H1 (cell line): ENCODE data around the gene PSMB11. TPM values are rescaled to one million over a fixed set of nuclear protein-coding genes. Genes with fewer than 3 reads are reported as not detected.
A peak's percentile ranks its signal among the peaks of the same experiment; 100 is the strongest.

Source experiments
- BCL11A ChIP-seq, 2 experiments: IDR thresholded peaks; one replicate each; pipeline ENCODE4 v1.6.1; 2011; ENCODE audit warnings: low read depth in 2 of 2, low read length in 2 of 2, mild to moderate bottlenecking in 2 of 2
- CREB1 ChIP-seq: IDR thresholded peaks from 2 replicates; pipeline ENCODE4 v1.6.1; 2012; ENCODE audit warnings: inconsistent platforms
- CTCF ChIP-seq, 3 experiments: IDR thresholded peaks; 1 replicate in 2 of 3; 2 replicates in 1 of 3; pipeline versions ENCODE4 v1.5.1 to v1.6.1; 2011; ENCODE audit warnings: low read length in 3 of 3, mild to moderate bottlenecking in 3 of 3, inconsistent platforms in 2 of 3, low read depth in 1 of 3, moderate library complexity in 1 of 3; ENCODE audit not compliant: insufficient read depth in 1 of 3; ENCODE audit errors: control extremely low read depth in 1 of 3
- RAD21 ChIP-seq, 2 experiments: IDR thresholded peaks in 1 of 2; conservative IDR thresholded peaks in 1 of 2; 2 replicates each; pipeline ENCODE4 v1.6.1; 2011; ENCODE audit warnings: low read depth in 2 of 2, low read length in 2 of 2, improper control_type of control experiment in 1 of 2, inconsistent platforms in 1 of 2, mild to moderate bottlenecking in 1 of 2, moderate library complexity in 1 of 2
- RNF2 ChIP-seq: fragments of 200-900, 300-1000 bp; sonication (generic); IDR thresholded peaks from 2 replicates; pipeline ENCODE4 v1.7.1; 2016; ENCODE audit warnings: borderline replicate concordance, low read depth, mild to moderate bottlenecking, antibody characterized with exemption, low read length; ENCODE audit not compliant: poor library complexity, severe bottlenecking; ENCODE audit errors: missing control alignments
- SAP30 ChIP-seq: fragments of 300-600 bp; sonication (generic); IDR thresholded peaks from 2 replicates; pipeline ENCODE4 v1.7.1; 2012; ENCODE audit warnings: low read length, moderate library complexity, mild to moderate bottlenecking, inconsistent platforms; ENCODE audit not compliant: insufficient read depth, insufficient replicate concordance
- polyA plus RNA-seq, 7 experiments: library from polyadenylated mRNA; depleted of rRNA in 3 of 7; stranded (reverse) in 5 of 7; unstranded in 2 of 7; fragments of >200 nt in 5 of 7; fragments of 200-250 nt in 2 of 7; gene quantifications; 1 replicate in 5 of 7; 2 replicates in 1 of 7; 4 replicates in 1 of 7; pipeline versions ENCODE4 v1.2.1 to v1.2.3, GENCODE V29; 2011 to 2013; ENCODE audit warnings: missing spikeins in 2 of 7, mixed read lengths in 2 of 7
- total RNA-seq: library from RNA; stranded (reverse); fragmentation: NEBNext Ultra II Directional; extraction: Animal tissue kit (Norgen Biotek cat#: 25700); gene quantifications from 2 replicates; pipeline ENCODE4 v1.2.1, GENCODE V29; 2021

Gene PSMB11
- total and polyA plus RNA-seq, 2 of the 8 experiments (the other 6 are each of a cell fraction or from before 2014, with no cell fraction given) = not detected

GRCh38 chr14:23056145-23056955 lies 14.3 kb downstream of the PSMB11 start (continued):
- peak; percentile 69 to 82 (median 77) for TF ChIP-seq CTCF (IDR thresholded peaks at IDR 0.05; ENCODE audit: control extremely low read depth in 1 of 3, insufficient read depth in 1 of 3, low read depth in 1 of 3, low read length in 3 of 3)
- peak; percentile 32 to 47; a peak in 3 of 4 replicates for TF ChIP-seq RAD21 (IDR thresholded peaks at IDR 0.05 in 1 of 2, conservative IDR thresholded peaks at IDR 0.05 in 1 of 2; ENCODE audit: low read depth in 2 of 2, low read length in 2 of 2)
- TF ChIP-seq RNF2 = peak; percentile 27
- 0 out of 2 replicates have a peak, but pooled peaks have one; percentile 27 for TF ChIP-seq CREB1
- no peak for TF ChIP-seq BCL11A (IDR thresholded peaks at IDR 0.05; ENCODE audit: low read depth in 2 of 2, low read length in 2 of 2)
- peak; percentile 37 for TF ChIP-seq SAP30
- TF ChIP-seq, all 59 proteins: peak for 9
